Middle frontal gyrus (tissue), 1 donor: Measurements from ENCODE around the gene IFT122.
"Not testable (repeated sequence)": the region's sequence is repeated elsewhere in the genome, so short reads cannot be mapped to it uniquely, and the experiment has no call there.

Experiments
- DNase-seq: peaks from one replicate; pipeline ENCODE4 v3.0.0-alpha.2; 2015; ENCODE audit warnings: low spot score; ENCODE audit errors: extremely low spot score

Gene IFT122

GRCh38 chr3:129515108-129515820 lies 75.2 kb downstream of the IFT122 start:
- not testable (repeated sequence) for DNase-seq

DNA sequence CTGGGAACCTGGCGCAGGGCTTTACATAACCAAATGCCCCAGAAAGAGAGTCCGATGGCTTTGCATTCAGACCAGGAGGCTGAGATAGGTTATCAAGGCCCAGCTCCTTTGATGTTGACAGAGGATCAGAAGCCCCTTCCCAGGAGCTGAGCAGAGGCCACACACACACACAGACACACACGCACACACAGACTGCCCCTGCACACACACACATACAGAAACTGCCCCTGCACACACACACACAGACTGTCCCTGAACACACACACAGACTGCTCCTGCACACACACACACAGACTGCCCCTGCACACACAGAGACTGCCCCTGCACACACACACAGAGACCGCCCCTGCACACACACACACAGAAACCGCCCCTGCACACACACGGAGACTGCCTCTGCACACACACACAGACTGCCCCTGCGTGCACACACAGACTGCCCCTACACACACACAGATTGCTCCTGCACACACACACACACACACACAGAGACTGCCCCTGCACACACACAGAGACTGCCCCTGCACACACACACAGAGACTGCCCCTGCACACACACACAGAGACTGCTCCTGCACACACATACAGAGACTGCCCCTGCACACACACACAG lies 75.9 kb downstream of the IFT122 start:
- DNase-seq, result not testable (repeated sequence)

GRCh38 chr3:129517516-129517915 lies 77.5 kb downstream of the IFT122 start:
- DNase-seq, result no peak

DNA sequence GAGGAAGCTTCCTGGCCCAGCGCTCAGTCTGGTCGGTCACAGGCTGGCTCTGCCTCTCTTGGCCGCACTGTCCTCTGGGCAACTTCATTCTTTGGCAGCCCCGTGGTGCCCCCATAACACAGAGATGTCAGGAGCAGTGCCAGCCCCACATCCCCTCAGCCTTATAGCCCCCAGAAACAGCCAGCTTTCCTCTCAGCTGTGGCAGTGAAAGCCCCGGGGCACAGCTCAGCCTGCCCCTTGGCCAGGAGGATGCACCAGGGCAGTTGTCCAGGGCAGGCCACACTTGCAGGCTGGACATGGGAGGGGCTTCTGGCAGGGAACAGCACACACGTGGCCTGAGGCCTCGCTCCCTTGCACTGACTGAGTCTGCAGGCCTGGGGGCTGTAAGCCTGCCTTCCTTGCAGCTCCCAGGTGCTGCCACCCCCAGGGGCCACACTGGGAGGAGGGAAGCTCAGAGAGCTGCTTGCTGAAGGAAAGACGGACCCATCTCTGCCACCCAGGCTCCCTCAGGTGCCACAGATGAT lies 78.1 kb downstream of the IFT122 start:
- DNase-seq, result no peak

- no peak for DNase-seq
These were observed 78.6 kb downstream of the IFT122 start for GRCh38 chr3:129518581-129518980.

DNA sequence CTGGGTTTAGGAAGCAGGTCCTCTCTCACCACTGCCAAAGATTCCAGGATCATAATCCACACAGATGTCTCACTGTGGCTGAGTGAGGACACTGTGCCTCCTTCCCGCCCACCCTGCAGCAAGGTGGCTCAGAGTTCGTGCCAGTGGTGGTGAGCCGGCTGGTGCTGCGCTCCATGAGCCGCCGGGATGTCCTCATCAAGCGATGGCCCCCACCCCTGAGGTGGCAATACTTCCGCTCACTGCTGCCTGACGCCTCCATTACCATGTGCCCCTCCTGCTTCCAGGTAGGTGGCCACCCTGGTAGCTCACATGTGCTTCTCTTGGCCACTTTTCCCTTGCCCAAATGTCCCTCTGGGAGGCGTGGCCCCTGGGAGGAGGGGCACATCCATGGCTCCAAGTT lies 79.4 kb downstream of the IFT122 start:
- DNase-seq, result no peak

- DNase-seq, result no peak
These were observed 80.1 kb downstream of the IFT122 start for GRCh38 chr3:129519896-129520715.

DNA sequence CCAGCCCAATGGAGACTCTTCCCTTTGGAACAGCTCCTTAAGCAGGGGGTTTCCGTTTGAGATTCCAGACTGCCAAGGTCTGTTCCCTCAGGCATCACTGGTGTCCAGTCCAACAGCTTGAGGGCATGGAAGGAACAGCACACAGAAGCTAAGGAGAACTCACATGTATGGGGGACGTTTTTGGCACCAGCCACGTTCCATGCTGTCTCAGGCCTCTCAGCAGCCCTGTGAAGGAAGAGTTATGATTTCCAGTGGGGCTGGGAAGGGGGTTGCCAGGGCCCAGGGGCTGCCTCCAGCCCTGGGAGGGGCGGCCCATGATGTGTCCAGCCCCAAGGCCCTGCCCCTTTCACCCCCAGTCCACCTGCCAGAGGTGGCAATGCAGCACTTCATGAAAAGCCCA lies 80.9 kb downstream of the IFT122 start:
- no peak for DNase-seq

GRCh38 chr3:129521611-129522010 lies 81.6 kb downstream of the IFT122 start:
- DNase-seq, result no peak

GRCh38 chr3:129522953-129523352 lies 82.9 kb downstream of the IFT122 start:
- no peak for DNase-seq

DNA sequence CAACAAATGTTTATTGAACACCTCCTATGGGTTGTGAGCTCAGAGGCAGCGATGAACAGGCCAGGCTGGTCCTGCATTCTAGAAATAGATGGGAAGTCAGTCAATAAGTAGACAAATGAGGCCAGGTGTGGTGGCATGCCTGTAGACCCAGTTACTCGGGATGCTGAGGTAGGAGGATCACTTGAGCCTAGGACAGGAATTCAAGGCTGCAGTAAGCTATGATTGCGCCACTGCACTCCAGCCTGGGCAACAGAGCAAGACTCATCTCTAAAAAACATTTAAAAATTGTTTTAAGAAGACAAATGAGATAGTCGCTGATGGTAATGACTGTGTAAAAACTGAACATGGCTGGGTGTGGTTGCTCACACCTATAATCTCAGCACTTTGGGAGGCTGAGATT lies 84.1 kb downstream of the IFT122 start:
- DNase-seq, result no peak

DNA sequence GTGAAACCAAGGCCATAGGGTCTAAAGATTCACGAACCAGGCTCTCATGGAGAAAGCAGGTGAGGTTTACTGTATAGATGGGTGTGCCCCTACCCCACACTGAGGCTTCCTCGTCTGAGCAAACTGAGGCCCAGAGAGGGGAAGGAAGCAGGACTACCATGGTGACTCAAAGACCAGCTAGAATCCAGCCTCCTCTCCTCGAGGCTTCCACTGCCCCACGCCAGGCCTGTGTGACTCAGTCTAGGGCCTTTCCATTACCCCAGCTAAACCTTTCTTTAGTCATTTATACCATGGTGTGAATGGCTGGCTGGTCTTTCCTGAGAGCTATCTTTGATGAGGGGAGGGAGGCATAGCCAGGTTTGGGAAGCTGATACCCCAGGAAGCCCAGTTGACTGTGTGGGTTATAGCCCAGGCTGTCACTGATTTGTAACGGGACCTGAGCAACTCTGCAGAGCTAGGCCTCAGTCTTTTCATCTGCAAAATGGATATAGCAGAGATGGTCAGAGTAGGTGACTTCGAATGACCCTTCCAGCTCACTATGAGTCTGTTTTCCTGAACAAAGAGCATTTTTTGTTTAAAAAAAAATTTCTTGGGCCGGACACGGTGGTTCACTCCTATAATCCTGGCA lies 85.4 kb downstream of the IFT122 start:
- no peak for DNase-seq

DNA sequence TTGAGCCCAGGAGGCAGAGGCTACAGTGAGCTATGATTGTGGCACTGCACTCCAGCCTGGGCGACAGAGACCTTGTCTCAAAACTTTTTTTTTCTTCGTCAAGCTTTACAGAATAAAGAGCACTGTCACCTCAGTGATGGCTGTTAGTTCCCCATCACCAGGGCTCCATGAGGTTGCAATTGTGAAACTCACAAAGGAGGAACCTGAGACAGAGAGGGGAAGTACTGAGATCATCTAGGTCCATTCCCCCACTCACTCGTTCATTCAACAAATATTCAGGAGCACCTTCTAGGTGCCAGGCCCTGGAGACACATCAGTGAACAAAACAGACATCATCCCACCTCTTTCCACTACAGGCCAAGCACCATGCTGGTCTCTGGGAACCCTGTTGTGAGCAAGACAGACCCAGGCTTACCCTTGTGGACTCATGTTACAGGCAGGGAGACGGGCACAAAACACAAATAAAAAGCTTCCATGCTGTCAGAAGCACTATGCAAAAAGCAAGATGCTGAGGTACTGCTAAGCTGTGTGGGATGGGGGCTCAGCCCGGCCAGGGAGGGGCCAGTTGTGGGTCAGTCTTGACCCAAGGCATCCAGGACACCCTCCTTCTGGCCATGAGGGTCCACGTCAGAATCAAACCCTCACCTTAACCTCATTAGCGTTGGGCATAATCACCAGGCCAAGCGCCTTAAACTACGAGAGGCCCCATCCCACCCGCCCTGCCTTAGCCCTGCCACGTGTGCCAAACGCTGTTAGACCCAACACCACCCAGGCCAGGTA lies 86.3 kb downstream of the IFT122 start:
- no peak for DNase-seq

DNA sequence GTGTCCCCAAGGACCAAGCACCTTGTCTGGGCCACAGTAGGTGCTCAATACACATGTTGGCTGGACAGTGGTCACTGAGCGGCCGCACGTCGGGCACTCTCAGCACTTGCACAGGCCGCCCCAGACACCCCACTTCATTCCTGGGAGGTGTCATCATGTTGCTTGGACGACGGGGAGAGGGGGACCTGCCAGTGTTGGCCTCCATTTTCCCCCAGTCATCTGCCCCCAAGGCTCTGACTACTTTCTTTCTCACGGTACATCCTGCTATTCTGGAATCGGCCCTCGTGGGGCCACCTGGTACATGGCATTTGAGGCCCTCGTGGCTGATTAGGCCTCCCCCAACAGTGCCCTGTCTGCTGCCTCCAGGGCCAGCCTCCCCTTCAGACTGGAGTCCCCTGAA lies 87.2 kb downstream of the IFT122 start:
- DNase-seq, result no peak

GRCh38 chr3:129528589-129529100 lies 88.6 kb downstream of the IFT122 start, which contains the start of gene RHO:
RHO (plus strand) TSS chr3:129528639; CDS start chr3:129528734, 95 bp downstream.
- DNase-seq, result no peak

GRCh38 chr3:129529436-129530210 lies 89.6 kb downstream of the IFT122 start:
- no peak for DNase-seq

GRCh38 chr3:129530251-129530791 lies 90.3 kb downstream of the IFT122 start:
- no peak for DNase-seq

DNA sequence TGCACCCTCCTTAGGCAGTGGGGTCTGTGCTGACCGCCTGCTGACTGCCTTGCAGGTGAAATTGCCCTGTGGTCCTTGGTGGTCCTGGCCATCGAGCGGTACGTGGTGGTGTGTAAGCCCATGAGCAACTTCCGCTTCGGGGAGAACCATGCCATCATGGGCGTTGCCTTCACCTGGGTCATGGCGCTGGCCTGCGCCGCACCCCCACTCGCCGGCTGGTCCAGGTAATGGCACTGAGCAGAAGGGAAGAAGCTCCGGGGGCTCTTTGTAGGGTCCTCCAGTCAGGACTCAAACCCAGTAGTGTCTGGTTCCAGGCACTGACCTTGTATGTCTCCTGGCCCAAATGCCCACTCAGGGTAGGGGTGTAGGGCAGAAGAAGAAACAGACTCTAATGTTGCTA lies 90.8 kb downstream of the IFT122 start:
- no peak for DNase-seq

- DNase-seq, result no peak
These were observed 91.7 kb downstream of the IFT122 start for GRCh38 chr3:129531699-129532098.
